SKM-1 treated with dmso at 0.1 percent for 144 hours (cell line): Measurements from ENCODE around the gene CNN2.
"Not testable (repeated sequence)": the region's sequence is repeated elsewhere in the genome, so short reads cannot be mapped to it uniquely, and the experiment has no call there.

Source experiments
- DNase-seq: peaks from one replicate; lab custom pipeline; 2025; ENCODE audit not compliant: unreplicated experiment; lab: John Stamatoyannopoulos, UW

The CNN2 gene

DNA sequence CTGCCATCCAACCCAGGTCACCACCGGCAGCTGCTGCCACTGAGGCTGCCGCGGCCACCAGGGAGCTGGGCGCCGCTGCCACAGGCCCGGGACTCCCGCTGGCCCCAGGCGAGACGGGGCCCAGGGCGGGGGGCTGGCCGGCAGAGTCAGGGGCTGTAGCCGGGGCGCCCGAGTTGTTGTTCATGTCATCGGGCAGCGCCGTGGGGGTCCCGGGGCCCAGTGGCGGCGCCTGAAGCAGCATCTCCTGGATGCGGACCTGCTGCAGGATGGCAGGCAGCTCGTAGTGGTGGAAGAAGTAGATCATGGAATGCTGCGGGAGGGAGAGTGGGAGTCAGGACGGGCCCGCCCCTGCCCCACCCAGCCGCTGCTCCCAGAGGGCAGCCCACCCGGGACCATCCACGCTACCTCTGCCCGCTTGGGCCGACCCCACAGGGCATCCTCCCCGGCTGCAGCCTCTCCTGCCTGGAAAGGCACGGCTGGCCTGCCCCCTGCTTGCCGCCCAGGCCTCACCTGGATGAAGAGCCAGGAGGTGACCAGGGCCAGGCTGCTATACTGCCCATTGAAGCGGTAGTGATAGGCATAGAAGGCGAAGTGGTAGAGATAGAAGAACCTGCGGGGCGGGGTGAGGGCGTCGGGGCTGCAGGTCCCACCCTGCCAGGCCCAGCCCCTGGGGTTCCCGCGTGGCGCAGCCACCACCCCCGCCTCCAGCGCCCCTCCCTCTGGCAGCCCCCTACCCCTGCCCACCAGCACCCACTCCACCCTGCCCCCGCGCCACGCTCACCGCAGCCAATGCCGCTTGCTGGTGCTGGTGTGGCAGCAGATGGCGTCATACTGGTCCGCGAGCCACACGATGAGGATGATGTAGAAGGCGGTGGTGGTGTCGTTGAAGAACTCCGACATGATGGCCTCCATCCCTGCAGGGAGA is 15.6 kb upstream of the CNN2 start:
- DNase-seq = no peak

DNA sequence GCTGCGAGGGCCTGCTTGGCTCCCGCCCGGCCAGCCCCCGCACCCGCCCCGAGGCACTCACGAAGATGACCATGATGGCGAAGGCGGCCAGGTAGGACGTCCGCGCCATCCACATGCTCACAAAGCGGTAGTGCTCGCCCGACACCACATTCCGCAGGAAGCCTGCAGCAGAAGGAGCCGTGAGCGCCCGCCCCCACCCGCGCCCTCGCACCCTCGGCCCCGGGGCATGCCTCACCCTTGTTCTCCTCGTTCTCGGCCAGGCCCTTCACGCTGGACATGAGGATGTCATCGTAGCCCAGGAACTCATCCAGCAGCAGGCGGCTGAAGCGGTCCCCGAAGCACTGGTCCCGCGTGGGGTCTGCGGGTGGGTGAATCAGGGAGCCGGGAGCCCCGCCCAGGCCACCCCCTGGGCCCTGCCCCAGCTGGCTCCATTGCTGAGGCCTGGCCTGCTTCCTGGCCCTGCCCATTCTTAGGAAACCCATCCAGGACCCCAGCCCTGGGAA is 14.5 kb upstream of the CNN2 start:
- DNase-seq = no peak

DNA sequence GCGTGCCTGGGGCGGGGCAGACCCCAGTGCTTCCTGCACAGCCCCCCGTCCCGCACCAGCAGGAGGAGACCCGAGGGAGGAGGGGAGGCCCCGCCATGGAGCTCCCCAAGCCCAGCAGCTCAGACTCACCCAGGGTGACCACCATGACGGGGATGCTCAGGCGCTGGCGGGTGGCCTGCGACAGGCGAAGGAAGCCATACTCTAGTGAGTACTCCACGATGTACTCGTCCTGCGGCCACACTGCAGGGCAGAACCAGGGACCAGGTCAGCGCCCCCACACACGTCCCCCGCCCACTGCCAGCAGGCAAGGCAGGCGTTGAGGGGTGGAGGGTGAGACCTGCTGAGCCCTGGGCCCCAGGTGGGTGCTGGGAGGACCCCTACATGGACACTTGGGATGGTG is 14.1 kb upstream of the CNN2 start:
- no peak for DNase-seq

DNA sequence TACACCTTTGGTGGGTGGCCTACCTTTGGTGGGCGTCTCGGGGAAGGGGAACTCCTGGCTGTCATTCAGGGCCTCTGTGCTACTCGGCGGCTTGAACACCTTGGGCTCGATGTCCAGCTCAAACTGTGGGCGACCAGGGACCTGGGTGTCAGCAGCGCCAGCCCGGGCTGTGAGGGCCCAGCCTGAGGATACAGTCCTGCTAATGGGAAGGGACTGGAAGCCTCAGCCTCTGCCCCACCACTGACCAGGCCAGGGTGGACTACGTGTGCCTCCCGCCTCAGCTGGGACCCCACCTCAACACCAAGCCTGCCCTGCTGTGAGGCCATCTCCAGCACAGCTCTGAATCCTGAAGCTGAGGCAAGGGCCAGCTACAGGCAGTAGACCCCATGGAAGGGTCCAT is 13.2 kb upstream of the CNN2 start:
- no peak for DNase-seq

DNA sequence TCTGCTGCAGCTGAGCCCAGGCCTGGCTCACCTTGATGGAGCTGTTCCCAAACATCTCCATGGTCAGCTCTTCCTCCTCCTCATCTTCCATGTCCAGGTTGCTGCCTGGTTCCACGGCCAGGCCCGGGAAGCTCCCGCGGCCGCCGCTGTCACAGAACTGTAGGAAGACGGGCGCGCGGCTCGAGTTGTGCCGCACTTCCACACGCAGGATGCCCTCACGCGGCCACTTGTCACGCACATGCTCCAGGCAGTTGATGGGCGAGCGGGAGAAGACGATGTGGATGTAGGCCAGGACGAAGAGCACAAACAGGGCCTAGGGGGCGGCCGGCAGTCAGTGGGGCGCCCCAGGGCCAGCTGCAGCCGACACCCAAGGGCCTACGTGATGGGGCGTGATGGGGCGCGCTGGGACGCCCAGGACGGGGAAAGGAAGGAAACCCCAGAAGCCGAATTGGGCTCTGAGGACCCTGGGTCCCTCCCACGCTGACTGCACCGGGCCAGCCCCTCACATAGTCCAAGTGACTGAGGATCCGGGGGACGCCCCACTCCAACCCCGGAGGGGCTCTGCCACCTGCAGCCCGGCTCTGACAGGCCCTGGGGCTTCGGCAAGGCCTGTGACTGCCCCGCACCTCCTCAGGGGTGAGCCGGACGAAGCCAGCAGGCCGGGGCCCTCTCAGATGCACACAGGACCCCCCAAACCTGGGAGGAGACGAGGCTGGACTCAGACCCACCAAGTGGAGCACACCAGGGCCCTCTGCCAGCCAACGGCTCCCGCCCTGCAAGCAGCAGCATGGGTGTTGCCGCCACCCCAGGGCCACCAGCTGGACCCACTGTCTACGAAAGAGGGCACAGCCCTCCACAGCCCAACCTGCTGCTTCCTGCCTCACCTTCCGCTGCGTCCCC is 12.0 kb upstream of the CNN2 start:
- no peak for DNase-seq

DNA sequence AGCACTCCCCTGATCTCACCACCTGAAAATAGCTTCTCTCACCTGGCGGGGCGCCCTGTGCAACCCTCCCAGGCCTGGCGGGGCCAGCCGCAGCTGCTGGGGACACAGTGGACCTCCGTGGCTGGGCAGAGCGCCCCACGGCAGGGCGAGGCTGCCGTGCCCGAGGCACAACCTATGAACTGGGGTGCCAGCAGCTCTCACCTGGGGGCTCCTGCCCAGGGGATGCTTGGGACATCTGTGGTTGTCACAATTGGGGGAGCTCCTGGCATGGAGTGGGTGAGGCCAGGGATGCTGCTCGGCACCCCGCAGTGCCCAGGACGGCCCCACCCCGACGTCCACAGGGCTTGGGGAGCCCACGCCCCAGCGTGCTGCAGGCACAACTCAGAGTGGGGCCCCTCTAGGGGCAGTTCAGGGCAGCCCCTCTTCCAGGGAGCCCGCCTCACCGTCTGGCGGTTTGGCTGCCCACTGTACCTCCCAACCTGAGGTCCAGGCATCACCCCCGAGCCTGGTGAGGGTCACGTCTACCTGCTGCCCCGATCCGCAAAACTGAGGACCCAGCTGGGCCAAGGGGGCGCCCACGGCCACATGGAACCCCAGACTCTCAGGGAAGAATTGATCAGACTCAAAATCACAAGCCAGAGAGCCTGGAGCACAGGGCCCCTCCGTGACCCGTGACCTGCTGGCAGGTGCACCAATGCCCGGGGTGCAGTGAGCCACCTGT is 11.2 kb upstream of the CNN2 start:
- DNase-seq = no peak

DNA sequence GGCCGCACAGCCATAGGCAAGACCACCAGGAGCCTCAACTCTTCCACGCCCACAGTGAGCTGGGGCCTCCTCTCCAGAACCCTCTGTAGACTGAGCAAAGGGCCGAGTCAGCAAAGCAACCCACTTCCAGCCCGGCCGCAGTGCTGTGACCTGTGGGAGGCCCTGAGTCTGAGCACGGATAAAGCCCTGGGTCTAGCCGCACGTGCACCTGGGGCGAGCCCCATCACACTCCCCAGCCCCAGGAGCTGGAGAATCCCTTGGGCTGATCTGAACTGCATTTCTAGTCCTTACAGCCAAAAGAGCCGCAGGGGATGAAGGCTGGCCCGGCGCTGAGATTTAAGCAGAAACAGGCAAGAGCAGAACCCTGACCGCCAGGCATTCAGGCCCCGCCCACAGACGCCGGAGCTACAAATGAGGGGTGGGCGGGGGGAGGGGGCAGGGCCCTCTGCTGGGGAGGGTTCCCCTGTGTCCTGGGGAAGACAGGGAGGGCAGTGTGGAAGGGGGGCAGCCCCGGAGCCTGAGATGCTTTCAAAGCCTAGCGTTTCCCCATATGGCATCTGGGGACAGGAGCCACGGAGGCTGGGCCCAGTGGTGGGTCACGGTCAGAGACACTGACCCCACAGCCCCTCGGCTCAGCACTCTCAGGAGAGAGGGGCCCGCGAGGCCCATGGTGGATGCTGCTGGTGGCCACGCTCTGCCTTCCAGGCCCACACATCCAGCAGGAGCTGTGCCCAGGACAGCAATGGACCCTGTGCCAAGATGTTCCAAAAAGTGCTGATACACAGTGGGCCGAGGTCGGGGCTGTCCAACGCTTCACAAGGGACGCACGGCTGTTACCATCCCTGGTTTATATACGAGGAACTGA is 10.4 kb upstream of the CNN2 start:
- no peak for DNase-seq

DNA sequence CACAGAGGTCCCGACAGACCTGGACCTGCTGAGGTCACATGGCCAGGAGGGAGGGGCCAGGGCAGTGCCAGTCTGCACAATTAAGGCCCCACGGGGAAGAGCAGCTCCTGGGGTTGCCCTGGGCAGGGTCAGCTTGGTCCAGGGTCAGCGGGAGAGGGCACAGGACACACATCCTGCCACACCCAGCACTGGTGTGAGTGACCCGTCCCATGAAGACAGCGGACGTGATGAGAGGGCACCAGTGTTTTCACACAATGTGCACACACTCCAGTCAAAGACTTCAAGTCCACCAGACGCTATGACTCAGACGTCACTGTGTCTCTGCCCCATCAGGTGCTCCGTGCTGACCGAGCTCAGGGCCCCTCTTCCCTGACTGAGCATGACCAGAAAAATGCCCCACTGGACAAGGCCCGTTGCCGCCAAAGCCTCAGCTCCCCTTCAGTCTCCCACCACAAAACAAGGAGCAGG is 9.7 kb upstream of the CNN2 start:
- DNase-seq = no peak

DNA sequence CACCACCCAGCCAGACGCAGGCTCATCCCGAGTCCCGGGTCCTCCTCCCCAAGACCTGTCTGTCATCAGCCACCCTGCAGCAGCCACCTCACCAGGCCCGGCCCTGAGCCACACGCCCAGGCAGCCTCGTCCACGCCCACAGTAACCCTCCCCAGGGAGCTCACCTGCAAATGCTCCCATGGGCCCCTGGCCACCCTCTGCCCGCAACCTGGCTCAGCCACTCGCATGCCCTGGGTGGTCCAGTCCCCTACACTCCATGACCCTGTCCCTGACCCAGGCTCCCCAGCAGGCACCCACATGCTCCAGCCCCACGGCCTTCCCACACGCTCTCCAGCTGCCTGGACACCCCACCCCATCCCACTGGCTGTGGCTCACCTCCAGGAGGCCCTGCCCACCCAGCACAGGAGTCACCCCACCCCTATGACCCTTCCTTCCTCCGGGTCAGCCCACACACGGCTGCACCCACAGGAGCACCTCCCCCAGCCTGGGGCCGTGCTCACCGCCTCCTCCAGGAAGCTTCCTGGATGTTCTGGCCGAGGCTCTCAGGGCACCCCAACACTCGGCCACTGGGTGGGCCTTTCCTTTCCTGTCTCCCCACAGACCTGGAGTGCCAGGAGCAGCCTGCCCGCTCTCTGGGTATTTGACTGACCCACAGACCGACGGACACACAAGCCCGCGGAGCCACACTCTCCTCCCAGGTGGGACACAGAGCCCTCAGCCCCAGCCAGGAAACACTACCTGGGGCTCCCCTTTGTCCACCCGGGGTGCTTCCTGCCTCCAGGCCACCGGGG is 9.1 kb upstream of the CNN2 start:
- DNase-seq = no peak

DNA sequence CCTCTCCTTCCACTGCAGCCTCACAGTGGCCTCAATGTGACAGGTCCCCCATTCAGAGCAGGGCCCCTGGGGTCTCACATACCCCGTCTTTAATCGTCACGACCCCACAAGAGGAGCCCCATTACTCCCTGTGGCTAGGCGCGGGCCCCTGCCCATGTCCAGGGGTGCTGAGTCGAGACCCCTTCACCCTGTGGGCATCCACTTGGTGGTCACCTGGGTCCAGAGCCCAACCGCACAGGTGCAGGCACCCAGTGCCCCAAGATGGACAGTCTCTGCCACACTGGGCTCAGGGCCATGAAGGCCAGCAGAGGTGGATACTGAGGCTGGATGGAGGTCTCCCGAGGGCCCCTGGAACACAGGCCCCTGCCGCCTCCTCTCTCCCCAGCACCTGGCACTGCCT is 8.5 kb upstream of the CNN2 start:
- DNase-seq = no peak

DNA sequence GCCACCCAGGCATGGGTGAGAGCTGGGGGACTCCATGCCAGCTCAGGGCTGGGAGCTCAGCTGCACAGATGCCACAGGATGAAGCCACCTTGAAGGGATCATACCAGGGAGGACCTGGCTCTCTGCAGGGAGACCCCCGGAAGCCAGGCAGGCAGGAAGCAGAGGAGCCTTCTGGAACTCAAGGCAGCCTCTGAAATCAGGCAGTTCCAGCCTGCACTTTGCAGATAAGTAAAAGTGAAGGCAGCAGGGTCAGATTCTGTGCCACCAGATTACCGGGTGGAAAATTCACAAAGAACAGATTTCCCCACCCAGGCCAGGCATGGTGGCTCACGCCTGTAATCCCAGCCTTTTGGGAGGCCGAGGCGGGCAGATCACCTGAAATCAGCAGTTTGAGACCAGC is 8.0 kb upstream of the CNN2 start:
- no peak for DNase-seq

DNA sequence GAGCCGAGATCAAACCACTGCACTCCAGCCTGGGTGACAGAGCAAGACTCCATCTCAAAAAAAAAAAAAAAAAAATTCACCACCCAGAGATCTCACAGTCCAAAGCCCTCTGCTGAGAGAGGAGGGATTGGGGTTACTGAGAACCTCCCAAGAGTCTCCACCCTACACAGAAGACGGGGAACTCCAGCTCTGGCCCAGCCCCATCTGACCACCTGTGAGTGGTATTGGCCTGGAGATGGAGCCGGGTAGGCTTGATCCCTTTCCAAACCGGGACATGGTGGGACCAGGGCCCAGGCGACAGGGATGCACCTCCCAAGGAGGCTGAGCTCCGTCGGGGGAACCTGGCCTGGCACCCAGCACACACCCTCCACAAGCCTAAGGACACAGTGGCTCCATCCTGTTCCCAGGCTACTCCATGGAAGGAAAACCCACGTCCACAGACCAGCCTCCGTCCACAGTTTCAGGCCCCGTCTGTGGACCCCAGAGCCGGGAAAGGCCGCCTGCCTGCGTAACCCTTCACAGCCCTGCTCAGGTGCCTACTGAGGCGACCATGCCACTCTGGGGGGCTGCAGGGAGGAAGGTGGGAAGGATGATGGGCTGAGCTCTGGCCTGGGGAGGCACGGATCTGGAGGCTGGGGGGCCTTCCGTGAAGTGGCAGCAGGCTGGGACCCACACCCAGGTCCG is 7.3 kb upstream of the CNN2 start:
- no peak for DNase-seq

DNA sequence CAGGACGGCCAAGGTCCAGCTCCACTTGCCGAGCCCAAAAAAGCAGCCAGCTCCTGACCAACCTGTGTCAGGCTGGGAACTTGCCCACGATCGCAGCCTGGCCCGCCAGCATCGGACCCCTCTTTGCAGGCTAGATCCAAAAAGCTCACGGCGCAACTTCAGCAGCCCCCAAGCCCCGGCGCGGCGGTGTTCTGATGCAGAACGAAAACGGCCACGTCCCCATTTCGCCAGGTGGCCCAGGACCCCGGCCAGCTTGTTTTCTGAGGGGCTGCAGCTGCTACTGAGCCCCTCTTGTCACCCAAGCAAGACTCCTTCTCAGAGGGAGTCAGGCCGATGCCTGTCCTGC is 6.8 kb upstream of the CNN2 start:
- DNase-seq = no peak

DNA sequence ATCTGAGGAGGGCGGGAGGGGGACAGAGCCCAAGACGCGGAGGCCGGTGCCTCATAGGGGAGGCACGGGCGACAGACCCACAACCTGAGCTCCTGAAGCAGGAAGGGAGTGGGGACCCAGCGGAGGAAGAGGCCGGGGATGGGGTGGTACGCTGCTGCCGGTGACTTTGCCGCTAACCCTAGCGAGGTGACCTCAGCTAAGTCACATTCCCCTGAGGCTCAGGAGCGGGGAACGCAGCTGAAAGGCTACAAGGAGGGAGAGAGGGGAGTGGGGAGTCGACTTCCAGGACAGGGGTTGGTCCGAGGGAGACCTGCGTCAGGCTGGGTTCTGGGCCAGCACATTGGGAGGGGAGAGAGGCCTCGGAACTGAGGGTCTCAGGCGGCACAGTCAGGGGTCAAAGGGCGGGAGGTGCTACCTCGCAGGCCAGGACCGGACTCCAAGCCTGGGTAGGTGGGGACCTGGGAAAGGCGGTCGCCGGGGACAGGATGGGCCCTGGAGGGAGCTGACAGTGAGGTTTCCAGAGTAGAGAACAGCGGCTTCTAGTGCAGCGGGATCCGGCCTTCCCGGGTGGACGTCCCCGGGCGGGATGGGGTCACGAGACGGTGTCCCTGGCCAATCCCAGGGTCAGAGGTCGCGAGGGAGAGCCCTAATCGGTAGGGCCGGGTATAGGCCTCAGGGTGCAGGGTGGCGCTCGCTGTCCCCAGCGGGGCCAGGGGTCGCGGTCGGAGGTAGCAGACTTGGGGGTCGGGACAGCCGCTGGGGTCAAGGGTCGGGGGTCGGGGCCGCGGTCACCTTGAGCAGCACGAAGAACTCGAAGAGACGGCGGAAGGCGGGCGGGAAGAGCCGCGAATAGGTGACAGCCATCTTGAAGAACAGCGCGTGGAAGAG is 6.2 kb upstream of the CNN2 start:
- no peak for DNase-seq

DNA sequence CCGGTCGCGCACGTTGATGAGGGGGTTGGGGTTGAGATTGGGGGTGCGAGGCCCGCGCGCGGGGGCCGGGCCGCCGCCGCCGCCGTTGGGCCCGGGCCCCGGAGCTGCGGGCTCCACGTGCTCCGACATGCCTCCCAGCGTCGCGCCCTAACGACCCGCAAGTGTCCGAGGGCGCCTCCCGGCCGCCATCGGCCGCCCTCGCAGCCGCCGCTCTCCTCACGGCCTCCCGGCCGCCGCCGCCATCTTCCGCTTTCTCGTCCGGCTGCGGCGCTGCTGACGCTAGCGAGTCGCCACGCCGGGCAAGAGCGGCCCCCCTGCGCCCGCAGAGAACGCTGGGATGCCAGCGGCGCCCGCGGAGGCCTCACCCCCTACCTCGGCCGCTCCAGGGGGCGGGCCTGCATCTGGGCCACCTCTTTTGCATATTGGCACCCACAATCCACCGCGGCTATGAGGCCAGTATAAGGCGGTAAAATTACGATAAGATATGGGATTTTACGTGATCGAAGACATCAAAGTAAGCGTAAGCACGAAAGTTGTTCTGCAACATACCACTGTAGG is 5.5 kb upstream of the CNN2 start, which contains the start of gene TMEM259:
TMEM259 (minus strand) TSS at position 256 of the 558 bp plus-strand sequence; CDS start at position 129, 127 bp downstream.
- DNase-seq = peak; percentile 94

DNA sequence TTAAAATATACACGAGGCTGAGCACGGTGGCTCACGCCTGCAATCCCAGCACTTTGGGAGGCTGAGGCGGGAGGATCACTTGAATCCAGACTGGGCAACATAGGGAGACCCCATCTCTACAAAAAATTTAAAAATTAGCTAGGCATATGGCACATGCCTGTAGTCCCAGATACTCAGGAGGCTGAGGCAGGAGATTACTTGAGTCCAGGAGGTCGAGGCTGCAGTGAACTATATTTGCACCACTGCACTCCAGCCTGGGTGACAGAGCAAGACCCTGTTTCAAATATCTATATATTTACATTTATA is 2.6 kb upstream of the CNN2 start:
- not testable (repeated sequence) for DNase-seq

DNA sequence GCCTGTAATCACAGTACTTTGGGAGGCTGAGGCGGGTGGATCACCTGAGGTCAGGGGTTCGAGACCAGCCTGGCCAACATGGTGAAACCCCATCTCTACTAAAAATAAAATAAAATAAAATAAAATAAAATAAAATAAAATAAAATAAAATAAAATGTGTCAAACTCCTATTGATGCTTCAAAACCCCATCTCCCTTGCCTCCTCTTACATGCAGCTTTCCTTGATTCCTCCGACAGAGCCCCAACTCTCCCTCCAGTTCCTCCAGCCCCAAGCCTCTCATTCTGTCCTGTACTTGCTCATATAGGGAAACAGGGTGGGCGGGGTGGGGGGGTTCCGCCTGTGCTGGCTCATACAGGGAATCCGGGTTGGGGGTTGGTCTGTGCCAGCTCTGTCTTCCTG is 1.3 kb upstream of the CNN2 start:
- not testable (repeated sequence) for DNase-seq
